GM12878 (cell line): ENCODE data around the gene SCGB3A1. TPM values are rescaled to one million over a fixed set of nuclear protein-coding genes. Genes with fewer than 3 reads are reported as not detected.

Experiments
- ATAC-seq: fragments of 200-7000 bp; cut with Tn5 transposase; 3 replicates; pipeline ENCODE4 v1.9.1; 2020; ENCODE audit warnings: mild to moderate bottlenecking, moderate library complexity
- BruUV-seq: library from RNA; stranded (reverse); fragments of 400-500 nt; replicated peaks from 2 replicates; lab custom pipeline; 2021; lab: Mats Ljungman, UMichigan
- CTCF ChIA-PET: fragments of 300-600 bp; sonication (Branson Sonifier 250); formaldehyde crosslinking; extraction: SDS; loops from one replicate; lab custom pipeline; 2021; ENCODE audit warnings: inconsistent platforms; lab: Yijun Ruan, JAX
- POLR2A ChIA-PET: fragments of 350-600 bp; formaldehyde crosslinking; extraction: SDS; loops from one replicate; lab custom pipeline; 2021; ENCODE audit warnings: inconsistent platforms; lab: Charles Lee
- RAD21 ChIA-PET: fragments of 300-600 bp; sonication (Branson Sonifier 250); formaldehyde crosslinking; loops from one replicate; lab custom pipeline; 2023; ENCODE audit warnings: antibody characterized with exemption; ENCODE audit not compliant: unreplicated experiment; lab: Charles Lee
- SMC1A ChIA-PET: fragments of 300-600 bp; sonication (Branson Sonifier 250); formaldehyde crosslinking; loops from one replicate; lab custom pipeline; 2023; ENCODE audit not compliant: unreplicated experiment, uncharacterized antibody; lab: Charles Lee
- DNase-seq: peaks from one replicate; pipeline ENCODE4 v3.0.0-alpha.2; 2011; ENCODE audit warnings: low read depth, low spot score
- FAIRE-seq: peaks from 3 replicates; lab custom pipeline; 2011; peaks lifted over from hg19 to GRCh38; lab: Jason Lieb, UNC
- H2AFZ ChIP-seq: 2 replicates; pipeline ENCODE4 v1.6.0; 2011; ENCODE audit warnings: low read depth, low read length, control low read depth; ENCODE audit not compliant: control insufficient read depth
- H3K27ac ChIP-seq: 2 replicates; pipeline ENCODE4 v1.5.1; 2011; ENCODE audit warnings: control low read depth; ENCODE audit not compliant: control insufficient read depth, insufficient read depth
- H3K27me3 ChIP-seq, 2 experiments: replicated peaks in 1 of 2; 2 replicates each; pipeline versions ENCODE4 v1.6.0 to v1.6.1; 2011; ENCODE audit warnings: low read length in 1 of 2; ENCODE audit not compliant: control insufficient read depth in 2 of 2, insufficient read depth in 2 of 2
- H3K36me3 ChIP-seq, 2 experiments: 2 replicates each; pipeline ENCODE4 v1.5.1; 2011; ENCODE audit warnings: low read length in 1 of 2; ENCODE audit not compliant: control insufficient read depth in 2 of 2, insufficient read depth in 2 of 2
- H3K4me1 ChIP-seq: 2 replicates; pipeline ENCODE4 v1.6.1; 2011; ENCODE audit warnings: mild to moderate bottlenecking, low read length, moderate library complexity, mixed read lengths; ENCODE audit not compliant: control insufficient read depth, insufficient read depth
- H3K4me2 ChIP-seq: 2 replicates; pipeline ENCODE4 v1.6.0; 2011; ENCODE audit warnings: control low read depth; ENCODE audit not compliant: control insufficient read depth, insufficient read depth
- H3K4me3 ChIP-seq: fragments of 200-600 bp; sonication (generic); 2 replicates; pipeline ENCODE4 v1.5.1; 2016
- H3K79me2 ChIP-seq: 2 replicates; pipeline ENCODE4 v1.6.0; 2011; ENCODE audit warnings: low read length; ENCODE audit not compliant: control insufficient read depth, insufficient read depth
- H3K9ac ChIP-seq: 2 replicates; pipeline ENCODE4 v1.8.0; 2011; ENCODE audit warnings: low read length, control low read depth, mixed read lengths; ENCODE audit not compliant: control insufficient read depth, insufficient read depth
- H3K9me3 ChIP-seq: replicated peaks from 3 replicates; pipeline ENCODE4 v1.5.1; 2011; ENCODE audit warnings: mild to moderate bottlenecking, low read length; ENCODE audit not compliant: control insufficient read depth, insufficient read depth
- H4K20me1 ChIP-seq: 2 replicates; pipeline ENCODE4 v1.6.0; 2011; ENCODE audit not compliant: control insufficient read depth, insufficient read depth
- ATF3 ChIP-seq: IDR thresholded peaks from 2 replicates; pipeline ENCODE4 v1.6.1; 2011; ENCODE audit warnings: low read depth, mild to moderate bottlenecking, low read length, moderate library complexity, borderline replicate concordance; ENCODE audit errors: extremely low read depth
- BACH1 ChIP-seq: fragments of 450-650 bp; IDR thresholded peaks from 2 replicates; pipeline ENCODE4 v1.6.1; 2017; ENCODE audit warnings: mild to moderate bottlenecking, borderline replicate concordance
- EGR1 ChIP-seq, 2 experiments: IDR thresholded peaks; 1 replicate in 1 of 2; 2 replicates in 1 of 2; pipeline ENCODE4 v1.6.1; 2011 to 2012; ENCODE audit warnings: low read depth in 2 of 2, low read length in 2 of 2, borderline replicate concordance in 1 of 2, mild to moderate bottlenecking in 1 of 2, moderate library complexity in 1 of 2
- EZH2 ChIP-seq: IDR thresholded peaks from 2 replicates; pipeline ENCODE4 v1.6.1; 2012; ENCODE audit warnings: low read depth, mild to moderate bottlenecking, control low read depth, inconsistent platforms, low read length, borderline replicate concordance; ENCODE audit not compliant: control insufficient read depth
- IKZF1 ChIP-seq: fragments of 450-650 bp; conservative IDR thresholded peaks from 2 replicates; pipeline ENCODE4 v1.6.1; 2017; ENCODE audit warnings: antibody characterized with exemption, mild to moderate bottlenecking
- IKZF2 ChIP-seq, 2 experiments: fragments of 450-650 bp; IDR thresholded peaks; 2 replicates each; pipeline ENCODE4 v1.6.1; 2017; ENCODE audit warnings: mild to moderate bottlenecking in 2 of 2, moderate library complexity in 2 of 2
- JUNB ChIP-seq: IDR thresholded peaks from 2 replicates; pipeline ENCODE4 v1.6.1; 2016; ENCODE audit warnings: antibody characterized with exemption, mild to moderate bottlenecking
- MYC ChIP-seq: IDR thresholded peaks from 2 replicates; pipeline ENCODE4 v1.6.1; 2011; ENCODE audit warnings: mild to moderate bottlenecking, low read length, moderate library complexity, inconsistent platforms; ENCODE audit not compliant: insufficient read depth, insufficient replicate concordance, insufficient read length, severe bottlenecking
- NBN ChIP-seq: fragments of 450-650 bp; IDR thresholded peaks from 2 replicates; pipeline ENCODE4 v1.6.1; 2016
- NFXL1 ChIP-seq: fragments of 450-650 bp; IDR thresholded peaks from 2 replicates; pipeline ENCODE4 v1.6.1; 2017; ENCODE audit warnings: antibody characterized with exemption, mild to moderate bottlenecking, borderline replicate concordance
- NR2C2 ChIP-seq: IDR thresholded peaks from 2 replicates; pipeline ENCODE4 v1.6.1; 2011; ENCODE audit warnings: borderline replicate concordance, low read depth; ENCODE audit not compliant: control insufficient read depth, insufficient read length
- POLR2A ChIP-seq: IDR thresholded peaks from 2 replicates; pipeline ENCODE4 v1.6.1; 2011; ENCODE audit warnings: low read depth, mild to moderate bottlenecking, low read length
- RELA ChIP-seq: fragments of 450-650 bp; IDR thresholded peaks from 2 replicates; pipeline ENCODE4 v1.8.0; 2014; ENCODE audit warnings: borderline replicate concordance; ENCODE audit not compliant: partially characterized antibody
- SIX5 ChIP-seq: IDR thresholded peaks from 2 replicates; pipeline ENCODE4 v1.6.1; 2011; ENCODE audit warnings: mild to moderate bottlenecking, low read depth, low read length, moderate library complexity; ENCODE audit not compliant: severe bottlenecking
- STAT1 ChIP-seq: fragments of 450-650 bp; conservative IDR thresholded peaks from 2 replicates; pipeline ENCODE4 v1.6.1; 2014; ENCODE audit warnings: antibody characterized with exemption, mild to moderate bottlenecking
- STAT3 ChIP-seq: IDR thresholded peaks from 2 replicates; pipeline ENCODE4 v1.6.1; 2011; ENCODE audit warnings: low read depth, low read length, improper control_type of control experiment
- TCF12 ChIP-seq: IDR thresholded peaks from 2 replicates; pipeline ENCODE4 v1.6.1; 2011; ENCODE audit warnings: low read depth, mild to moderate bottlenecking, low read length
- WGBS: methylation state at CpG from one replicate; pipeline ENCODE4 v1.1.6; 2016; ENCODE audit warnings: low lambda C conversion rate; ENCODE audit not compliant: insufficient replicate concordance, insufficient coverage; ENCODE audit errors: missing lambda C conversion rate; 5-methylcytosine and 5-hydroxymethylcytosine counted together
- in situ Hi-C: fragments of 300-500 bp; cut with MboI; formaldehyde crosslinking; loops from 9 replicates; pipeline ENCODE4 v1.14.3; 2018; ENCODE audit warnings: mixed read lengths
- intact Hi-C: fragments of 100-400 bp; cut with micrococcal nuclease; formaldehyde crosslinking; loops from one replicate; pipeline ENCODE4 v1.14.2; 2022; ENCODE audit not compliant: unreplicated experiment
- polyA plus RNA-seq, 11 experiments: library from polyadenylated mRNA; depleted of rRNA in 4 of 11; unstranded in 6 of 11; stranded (reverse) in 5 of 11; fragments of >200 nt; fragmentation: Nextera tagmentation in 4 of 11; fragmentation: Illumina TruSeq in 1 of 11; extraction: Ambion mirVana in 4 of 11; extraction: Trizol in 1 of 11; gene quantifications; 1 replicate in 1 of 11; 2 replicates in 10 of 11; pipeline versions ENCODE4 v1.2.1 to v1.2.3, GENCODE V29; 2011 to 2016; ENCODE audit warnings: inconsistent platforms in 2 of 11, missing spikeins in 2 of 11, low read depth in 1 of 11
- total RNA-seq, 4 experiments: library from RNA; depleted of rRNA in 3 of 4; stranded (reverse); fragments of >200 nt in 3 of 4; fragmentation: Illumina TruSeq in 1 of 4; extraction: Trizol in 1 of 4; gene quantifications; 2 replicates each; pipeline versions ENCODE4 v1.2.1 to v1.2.3, GENCODE V29; 2013 to 2021
- TF ChIP-seq, protein P1 (sequence below): fragments of 150-350 bp; IDR thresholded peaks from 2 replicates; pipeline ENCODE4 v1.6.1; 2014; ENCODE audit warnings: mild to moderate bottlenecking, low read depth, low read length

Gene SCGB3A1
- total and polyA plus RNA-seq, 10 of the 15 experiments (the other 5 are each of a cell fraction or from before 2014, with no cell fraction given): 0.46 TPM; not detected in 9

- Histone ChIP-seq H3K27me3 (no peaks in the 10 kb centered on the region), H3K27ac (no peak overlapping the region), H2AFZ (no peak overlapping the region), H3K9ac (no peak overlapping the region), H3K36me3 (peaks cover 0 to 15% of the 10 kb centered on the region in 2 experiments; a peak in 2 of 4 replicates), H3K4me1 (no peaks in the 10 kb centered on the region), H3K4me3 (no peak overlapping the region), H3K9me3 (no peaks in the 10 kb centered on the region), H3K4me2 (no peak overlapping the region), H3K79me2 (no peaks in the 10 kb centered on the region), H4K20me1 (no peaks in the 10 kb centered on the region; the same call in 1 of the 2 replicates)
- no peak for DNase-seq
- intact Hi-C loops: no loop called here
- in situ Hi-C loops: no loop called here
- 59% methylated on average over 2 of the region's 2 CpGs for WGBS
- SMC1A ChIA-PET: no interaction called here
- no peak for TF ChIP-seq STAT1
- no peak for TF ChIP-seq STAT3
- no peak for TF ChIP-seq TCF12
- TF ChIP-seq EGR1 (IDR thresholded peaks at IDR 0.05; ENCODE audit: borderline replicate concordance in 1 of 2, low read depth in 2 of 2, low read length in 2 of 2): no peak
- no peak for TF ChIP-seq EZH2
- TF ChIP-seq MYC: no peak
- TF ChIP-seq IKZF2 (IDR thresholded peaks at IDR 0.05): no peak
- TF ChIP-seq NFXL1: no peak
- TF ChIP-seq JUNB: no peak
- no peak for TF ChIP-seq ATF3
- TF ChIP-seq SIX5: no peak
- TF ChIP-seq POLR2A: no peak
- TF ChIP-seq, protein P1, sequence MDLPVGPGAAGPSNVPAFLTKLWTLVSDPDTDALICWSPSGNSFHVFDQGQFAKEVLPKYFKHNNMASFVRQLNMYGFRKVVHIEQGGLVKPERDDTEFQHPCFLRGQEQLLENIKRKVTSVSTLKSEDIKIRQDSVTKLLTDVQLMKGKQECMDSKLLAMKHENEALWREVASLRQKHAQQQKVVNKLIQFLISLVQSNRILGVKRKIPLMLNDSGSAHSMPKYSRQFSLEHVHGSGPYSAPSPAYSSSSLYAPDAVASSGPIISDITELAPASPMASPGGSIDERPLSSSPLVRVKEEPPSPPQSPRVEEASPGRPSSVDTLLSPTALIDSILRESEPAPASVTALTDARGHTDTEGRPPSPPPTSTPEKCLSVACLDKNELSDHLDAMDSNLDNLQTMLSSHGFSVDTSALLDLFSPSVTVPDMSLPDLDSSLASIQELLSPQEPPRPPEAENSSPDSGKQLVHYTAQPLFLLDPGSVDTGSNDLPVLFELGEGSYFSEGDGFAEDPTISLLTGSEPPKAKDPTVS: no peak
- TF ChIP-seq NBN: no peak
- TF ChIP-seq NR2C2: no peak
- no peak for TF ChIP-seq RELA
- TF ChIP-seq IKZF1: no peak
- no peak for TF ChIP-seq BACH1
- no TSS peak for BruUV-seq
- FAIRE-seq: no peak
- CTCF ChIA-PET: interaction anchor here (0.6 to 1.8 kb wide), 2 partner anchors 26 to 29 kb away, joined by 4 read pairs; no protein-coding TSS in a partner anchor
- RAD21 ChIA-PET: no interaction called here
- no peak for ATAC-seq
- POLR2A ChIA-PET: no interaction called here
Observed at GRCh38 chr5:180575571-180575970, 15.7 kb downstream of the SCGB3A1 start.
